ENCODE results near the gene TKT.

DNA sequence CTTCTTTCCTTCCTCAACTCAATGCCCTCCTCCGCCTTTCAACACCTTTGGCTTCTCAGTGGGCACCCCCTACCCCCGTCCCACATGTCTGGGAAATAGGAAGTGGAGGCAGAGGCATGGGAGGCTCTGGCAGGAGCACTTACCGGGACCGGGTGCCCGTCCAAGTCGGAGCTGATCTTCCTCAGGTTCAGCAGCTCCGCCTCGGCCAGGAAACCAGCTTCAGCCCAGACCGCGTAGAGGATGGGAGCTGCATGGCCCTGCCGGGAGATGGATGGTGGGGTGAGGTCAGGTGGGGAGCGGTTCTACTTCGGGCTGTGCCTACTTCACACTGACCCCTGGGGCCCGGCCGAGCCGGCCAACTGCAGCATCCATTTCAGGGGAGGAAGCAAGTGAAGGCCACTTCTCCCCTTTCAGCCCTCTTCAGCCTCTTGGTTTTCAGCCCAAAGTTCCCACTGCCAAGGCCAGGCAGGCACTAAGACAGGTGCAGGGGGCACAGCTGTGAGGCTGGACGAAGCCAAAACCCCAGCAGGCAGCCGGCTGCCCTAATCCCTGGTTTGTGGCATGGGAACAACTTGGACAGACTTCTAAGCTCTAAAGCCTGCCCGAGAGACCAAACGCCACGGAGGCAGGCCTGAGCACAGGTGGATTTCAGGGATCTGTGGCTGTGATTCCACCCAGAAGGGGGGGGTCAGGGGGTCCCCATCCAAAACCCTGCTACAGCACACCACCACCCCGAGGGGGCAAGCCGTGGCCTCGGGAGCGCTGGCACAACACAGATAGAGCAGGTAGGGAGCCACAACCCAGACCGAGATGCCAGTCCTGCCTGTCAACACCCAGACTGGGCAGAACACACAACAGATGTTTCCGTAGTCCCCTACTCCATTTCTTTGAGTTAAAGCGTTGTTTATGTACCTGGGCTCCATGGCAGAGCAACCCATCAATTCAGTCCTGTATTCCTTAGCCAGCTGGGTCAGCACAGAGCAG, 14.5 kb downstream of the TKT start:
- no peak for TF ChIP-seq POLR2AphosphoS5 (IDR thresholded peaks at IDR 0.05; ENCODE audit: low read depth, low read length)
- TF ChIP-seq SIN3A (IDR thresholded peaks at IDR 0.05; ENCODE audit: borderline replicate concordance, insufficient read depth, low read length): no peak
